Measurements from ENCODE around the gene CCR6. TPM values are rescaled to one million over a fixed set of nuclear protein-coding genes. Genes with fewer than 3 reads are reported as not detected.
A peak's percentile ranks its signal among the peaks of the same experiment; 100 is the strongest.

Gene CCR6
- total and polyA plus RNA-seq, 10 of the 15 experiments (the other 5 are each of a cell fraction or from before 2014, with no cell fraction given) = 2.2 to 7.6 (median 6.7) TPM

GRCh38 chr6:167153521-167153959 lies 30.6 kb downstream of the CCR6 start (continued):
- TF ChIP-seq ZBTB40 (IDR thresholded peaks at IDR 0.05; ENCODE audit: borderline replicate concordance) = no peak
- TF ChIP-seq POLR2A (IDR thresholded peaks at IDR 0.05; ENCODE audit: low read depth, low read length) = no peak
- TF ChIP-seq SRF (IDR thresholded peaks at IDR 0.05; ENCODE audit: low read depth in 2 of 2, low read length in 2 of 2) = no peak
- no peak for TF ChIP-seq STAT3 (IDR thresholded peaks at IDR 0.05; ENCODE audit: low read depth, low read length)
- TF ChIP-seq GATAD2B (conservative IDR thresholded peaks at IDR 0.05; ENCODE audit: low read depth) = peak; percentile 61; the same call in 1 of the 2 replicates
- TF ChIP-seq ZBTB4 (CRISPR knock-in tag; IDR thresholded peaks at IDR 0.05) = no peak
- TF ChIP-seq FOXK2 (IDR thresholded peaks at IDR 0.05) = peak; percentile 44
- TF ChIP-seq BRCA1 (IDR thresholded peaks at IDR 0.05; ENCODE audit: low read depth, low read length) = no peak
- TF ChIP-seq PAX8 (IDR thresholded peaks at IDR 0.05) = no peak
- peak; percentile 34 for TF ChIP-seq SMAD1 (IDR thresholded peaks at IDR 0.05; ENCODE audit: low read depth, partially characterized antibody)
- TF ChIP-seq ZNF687 (IDR thresholded peaks at IDR 0.05) = 0 out of 2 replicates have a peak, but pooled peaks have one; percentile 31
- TF ChIP-seq ZBTB33 (IDR thresholded peaks at IDR 0.05) = no peak
- TF ChIP-seq CTCF (IDR thresholded peaks at IDR 0.05 in 2 of 3, conservative IDR thresholded peaks at IDR 0.05 in 1 of 3; ENCODE audit: control insufficient read depth in 2 of 3, extremely low read depth in 1 of 3, insufficient read depth in 1 of 3, low read depth in 3 of 3, low read length in 3 of 3) = no peak
- no peak for TF ChIP-seq MTA3 (IDR thresholded peaks at IDR 0.05; ENCODE audit: borderline replicate concordance, low read length)
- no peak for TF ChIP-seq ZNF207 (IDR thresholded peaks at IDR 0.05; ENCODE audit: borderline replicate concordance)

Measured in GM12878 (cell line).